AG10803 (cell line): Measurements from ENCODE around the gene LMAN1L.

Source experiments
- DNase-seq: peaks from one replicate; pipeline ENCODE4 v3.0.0; 2010; ENCODE audit warnings: low read depth
- H3K4me3 ChIP-seq: 2 replicates; pipeline ENCODE4 v1.5.1; 2011; ENCODE audit warnings: mild to moderate bottlenecking, low read length, control low read depth
- CTCF ChIP-seq: conservative IDR thresholded peaks from 2 replicates; pipeline ENCODE4 v1.5.1; 2011; ENCODE audit warnings: mild to moderate bottlenecking, low read length, control low read depth, inconsistent platforms

Gene LMAN1L

GRCh38 chr15:74821091-74821789 lies 8.6 kb downstream of the LMAN1L start:
- peak; percentile 11 for DNase-seq
- H3K4me3 ChIP-seq, result no peak overlapping the region
- no peak for TF ChIP-seq CTCF

- TF ChIP-seq CTCF, result no peak
- no peak overlapping the region for H3K4me3 ChIP-seq
- DNase-seq, result no peak
Measured at GRCh38 chr15:74821790-74822158, 9.1 kb downstream of the LMAN1L start.

GRCh38 chr15:74822233-74822632 lies 9.6 kb downstream of the LMAN1L start:
- no peak overlapping the region for H3K4me3 ChIP-seq
- DNase-seq, result no peak
- TF ChIP-seq CTCF, result no peak

- H3K4me3 ChIP-seq, result no peak overlapping the region
- no peak for TF ChIP-seq CTCF
- DNase-seq, result no peak
Measured at GRCh38 chr15:74823324-74823723, 10.7 kb downstream of the LMAN1L start.

GRCh38 chr15:74824976-74825375 lies 12.3 kb downstream of the LMAN1L start:
- no peak overlapping the region for H3K4me3 ChIP-seq
- TF ChIP-seq CTCF, result no peak
- no peak for DNase-seq

GRCh38 chr15:74825866-74826265 lies 13.2 kb downstream of the LMAN1L start:
- TF ChIP-seq CTCF, result no peak
- no peak overlapping the region for H3K4me3 ChIP-seq
- no peak for DNase-seq

GRCh38 chr15:74826364-74826819 lies 13.8 kb downstream of the LMAN1L start, which contains the start of gene CPLX3:
Gene CPLX3 (plus strand): TSS chr15:74826627. CDS start chr15:74826704, 77 bp downstream.
- TF ChIP-seq CTCF, result no peak
- DNase-seq, result no peak
- no peak within 1 kb of the TSS for H3K4me3 ChIP-seq
